Neural progenitor cell (in vitro differentiated cells): ENCODE results near the gene TMEM94. TPM values are rescaled to one million over a fixed set of nuclear protein-coding genes. Genes with fewer than 3 reads are reported as not detected.

Experiments
- DNase-seq: peaks from one replicate; pipeline ENCODE4 v3.0.0-alpha.2; 2016; ENCODE audit warnings: low spot score
- H2AFZ ChIP-seq: fragments of 200-600 bp; sonication (generic); replicated peaks from 2 replicates; pipeline ENCODE4 v1.6.1; 2016; ENCODE audit warnings: antibody characterized with exemption
- H3F3A ChIP-seq: fragments of 200-600 bp; sonication (generic); 2 replicates; pipeline ENCODE4 v1.6.1; 2016; ENCODE audit warnings: antibody characterized with exemption, low read depth
- H3K27ac ChIP-seq: fragments of 200-600 bp; sonication (generic); 2 replicates; pipeline ENCODE4 v1.5.1; 2016; ENCODE audit warnings: mild to moderate bottlenecking
- H3K27me3 ChIP-seq: fragments of 200-600 bp; sonication (generic); 2 replicates; pipeline ENCODE4 v1.6.1; 2016; ENCODE audit warnings: mild to moderate bottlenecking, moderate library complexity
- H3K36me3 ChIP-seq: fragments of 200-600 bp; sonication (generic); 2 replicates; pipeline ENCODE4 v1.5.1; 2016
- H3K4me1 ChIP-seq: fragments of 200-600 bp; sonication (generic); 2 replicates; pipeline ENCODE4 v1.6.1; 2016; ENCODE audit warnings: mixed run types
- H3K4me2 ChIP-seq: fragments of 200-600 bp; sonication (generic); 2 replicates; pipeline ENCODE4 v1.6.1; 2016
- H3K4me3 ChIP-seq: fragments of 200-600 bp; sonication (generic); 2 replicates; pipeline ENCODE4 v1.5.1; 2016
- H3K79me2 ChIP-seq: fragments of 200-600 bp; sonication (generic); 2 replicates; pipeline ENCODE4 v1.6.1; 2016; ENCODE audit warnings: low read depth
- H3K9ac ChIP-seq: fragments of 200-600 bp; sonication (generic); 2 replicates; pipeline ENCODE4 v1.6.1; 2016
- H3K9me3 ChIP-seq: fragments of 200-600 bp; sonication (generic); 2 replicates; pipeline ENCODE4 v1.5.1; 2016; ENCODE audit warnings: low read depth
- H4K20me1 ChIP-seq: fragments of 200-600 bp; sonication (generic); 2 replicates; pipeline ENCODE4 v1.6.1; 2016; ENCODE audit warnings: low read depth
- H3K27ac Mint-ChIP-seq: 3 replicates; pipeline ENCODE4 v1.8.0; 2021; ENCODE audit warnings: mixed read lengths
- H3K27me3 Mint-ChIP-seq: 2 replicates; pipeline ENCODE4 v1.8.0; 2022; ENCODE audit warnings: low read depth, mild to moderate bottlenecking, inconsistent platforms, moderate library complexity, mixed read lengths; ENCODE audit not compliant: insufficient read depth
- H3K36me3 Mint-ChIP-seq: 3 replicates; pipeline ENCODE4 v1.8.0; 2021; ENCODE audit warnings: mixed read lengths
- H3K4me1 Mint-ChIP-seq: 3 replicates; pipeline ENCODE4 v1.8.0; 2021; ENCODE audit warnings: mixed read lengths
- H3K4me3 Mint-ChIP-seq: 3 replicates; pipeline ENCODE4 v1.8.0; 2021; ENCODE audit warnings: mild to moderate bottlenecking, moderate library complexity, mixed read lengths
- H3K9me3 Mint-ChIP-seq: 3 replicates; pipeline ENCODE4 v1.8.0; 2020; ENCODE audit warnings: mixed read lengths
- EZH2 ChIP-seq: fragments of 200-600 bp; sonication (generic); IDR thresholded peaks from 2 replicates; pipeline ENCODE4 v1.6.1; 2017; ENCODE audit warnings: antibody characterized with exemption, mild to moderate bottlenecking, moderate library complexity
- EZH2phosphoT487 ChIP-seq: fragments of 200-600 bp; sonication (generic); IDR thresholded peaks from 2 replicates; pipeline ENCODE4 v1.6.1; 2017; ENCODE audit warnings: antibody characterized with exemption
- total RNA-seq: library from RNA; depleted of rRNA; stranded (reverse); fragments of >200 nt; gene quantifications from 2 replicates; pipeline ENCODE4 v1.2.3, GENCODE V29; 2015; ENCODE audit warnings: low replicate concordance
- TF ChIP-seq, protein P1 (sequence below): fragments of 200-600 bp; sonication (generic); IDR thresholded peaks from 2 replicates; pipeline ENCODE4 v1.5.1; 2017; ENCODE audit warnings: antibody characterized with exemption, mild to moderate bottlenecking

TMEM94 gene
- total RNA-seq, 1 donor from 2014 or later: 23.6 TPM

DNA sequence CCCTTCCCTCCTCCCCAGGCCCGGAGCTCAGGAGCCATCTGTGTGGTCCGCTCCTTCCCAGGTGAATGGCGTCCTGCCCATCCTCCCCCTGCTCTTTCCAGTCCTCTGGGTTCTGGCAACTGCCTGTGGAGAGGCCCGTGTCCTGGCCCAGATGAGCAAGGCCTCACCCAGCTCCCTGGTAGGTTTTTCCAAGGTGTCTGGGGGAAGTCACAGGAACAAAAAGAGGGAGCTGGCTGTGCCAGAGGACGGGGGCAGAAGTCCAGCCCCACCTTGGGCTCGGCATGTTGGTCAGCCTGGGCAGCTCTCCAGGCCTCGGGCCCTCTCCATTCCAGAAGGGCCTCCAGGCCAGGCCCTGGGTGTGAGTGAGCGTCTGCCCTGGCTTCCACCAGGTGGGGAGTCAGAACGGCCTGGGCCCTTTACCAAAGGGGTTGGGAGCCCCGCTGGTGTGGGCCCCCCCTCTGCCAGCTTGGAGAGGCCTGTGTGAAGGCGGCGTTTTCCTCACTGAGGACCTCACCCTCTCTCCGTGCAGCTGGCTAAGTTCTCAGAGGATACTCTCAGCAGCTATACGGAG lies 33.8 kb downstream of the TMEM94 start:
- Histone ChIP-seq H3F3A (no peaks in the 10 kb centered on the region), H3K4me3 (no peak overlapping the region), H2AFZ (no peak overlapping the region), H3K9ac (no peak overlapping the region), H3K4me2 (no peak overlapping the region), H4K20me1 (peaks cover 3% of the 10 kb centered on the region), H3K4me1 (no peaks in the 10 kb centered on the region), H3K27ac (no peak overlapping the region), H3K27me3 (no peaks in the 10 kb centered on the region), H3K79me2 (no peaks in the 10 kb centered on the region), H3K9me3 (no peaks in the 10 kb centered on the region), H3K36me3 (no peaks in the 10 kb centered on the region)
- H3K36me3 Mint-ChIP-seq: peaks cover 4% of the 10 kb centered on the region
- H3K4me3 Mint-ChIP-seq: no peak overlapping the region
- no peaks in the 10 kb centered on the region for H3K9me3 Mint-ChIP-seq
- H3K27me3 Mint-ChIP-seq: peaks cover 6% of the 10 kb centered on the region
- TF ChIP-seq, protein P1, sequence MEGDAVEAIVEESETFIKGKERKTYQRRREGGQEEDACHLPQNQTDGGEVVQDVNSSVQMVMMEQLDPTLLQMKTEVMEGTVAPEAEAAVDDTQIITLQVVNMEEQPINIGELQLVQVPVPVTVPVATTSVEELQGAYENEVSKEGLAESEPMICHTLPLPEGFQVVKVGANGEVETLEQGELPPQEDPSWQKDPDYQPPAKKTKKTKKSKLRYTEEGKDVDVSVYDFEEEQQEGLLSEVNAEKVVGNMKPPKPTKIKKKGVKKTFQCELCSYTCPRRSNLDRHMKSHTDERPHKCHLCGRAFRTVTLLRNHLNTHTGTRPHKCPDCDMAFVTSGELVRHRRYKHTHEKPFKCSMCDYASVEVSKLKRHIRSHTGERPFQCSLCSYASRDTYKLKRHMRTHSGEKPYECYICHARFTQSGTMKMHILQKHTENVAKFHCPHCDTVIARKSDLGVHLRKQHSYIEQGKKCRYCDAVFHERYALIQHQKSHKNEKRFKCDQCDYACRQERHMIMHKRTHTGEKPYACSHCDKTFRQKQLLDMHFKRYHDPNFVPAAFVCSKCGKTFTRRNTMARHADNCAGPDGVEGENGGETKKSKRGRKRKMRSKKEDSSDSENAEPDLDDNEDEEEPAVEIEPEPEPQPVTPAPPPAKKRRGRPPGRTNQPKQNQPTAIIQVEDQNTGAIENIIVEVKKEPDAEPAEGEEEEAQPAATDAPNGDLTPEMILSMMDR: no peak
- TF ChIP-seq EZH2phosphoT487 (no peak), EZH2 (no peak)
- peaks cover 5% of the 10 kb centered on the region for H3K4me1 Mint-ChIP-seq
- no peak for DNase-seq
- H3K27ac Mint-ChIP-seq: no peak overlapping the region

DNA sequence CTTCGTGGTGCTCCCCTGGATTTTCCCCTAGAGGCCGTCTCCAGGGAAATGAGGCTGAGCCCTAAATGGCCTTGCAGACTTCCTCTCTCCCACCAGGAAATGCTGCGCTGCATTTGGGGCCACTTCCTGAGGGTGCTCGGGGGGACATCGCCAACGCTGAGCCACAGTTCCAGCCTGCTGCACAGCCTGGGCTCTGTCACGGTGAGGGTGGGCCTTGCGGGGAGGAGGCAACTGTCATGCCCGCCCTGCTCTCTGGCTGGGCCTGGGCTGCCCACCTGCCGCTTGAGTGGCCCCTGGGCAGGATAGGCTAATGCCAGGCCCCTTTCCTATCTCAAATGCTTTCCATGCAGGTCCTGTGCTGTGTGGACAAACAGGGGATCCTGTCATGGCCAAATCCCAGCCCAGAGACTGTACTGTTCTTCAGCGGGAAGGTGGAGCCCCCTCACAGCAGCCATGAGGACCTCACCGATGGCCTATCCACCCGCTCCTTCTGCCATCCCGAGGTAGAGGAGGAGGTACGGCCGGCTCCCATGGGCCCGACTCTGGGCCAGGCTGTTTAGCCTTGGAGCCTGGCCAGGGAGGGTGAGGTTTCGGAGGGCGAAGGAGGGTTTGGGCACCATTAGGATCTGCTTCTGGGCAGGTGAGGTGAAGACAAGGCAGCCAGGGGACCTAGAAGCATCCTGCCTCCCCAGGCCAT lies 34.7 kb downstream of the TMEM94 start:
- H3K4me3 Mint-ChIP-seq: no peak overlapping the region
- no peaks in the 10 kb centered on the region for H3K79me2 ChIP-seq
- H3K9ac ChIP-seq: no peak overlapping the region
- H3K4me1 ChIP-seq: no peaks in the 10 kb centered on the region
- DNase-seq: no peak
- H3K4me1 Mint-ChIP-seq: peaks cover 5% of the 10 kb centered on the region
- TF ChIP-seq EZH2phosphoT487: no peak
- H3K36me3 Mint-ChIP-seq: peaks cover 4% of the 10 kb centered on the region
- H3K9me3 ChIP-seq: no peaks in the 10 kb centered on the region
- H3K36me3 ChIP-seq: no peaks in the 10 kb centered on the region
- no peak overlapping the region for H3K27ac ChIP-seq
- H3K27me3 Mint-ChIP-seq: peaks cover 6% of the 10 kb centered on the region
- no peaks in the 10 kb centered on the region for H3F3A ChIP-seq
- H3K4me2 ChIP-seq: no peak overlapping the region
- no peak overlapping the region for H3K4me3 ChIP-seq
- no peaks in the 10 kb centered on the region for H3K27me3 ChIP-seq
- peaks cover 3% of the 10 kb centered on the region for H4K20me1 ChIP-seq
- no peak overlapping the region for H3K27ac Mint-ChIP-seq
- H3K9me3 Mint-ChIP-seq: no peaks in the 10 kb centered on the region
- no peak overlapping the region for H2AFZ ChIP-seq

DNA sequence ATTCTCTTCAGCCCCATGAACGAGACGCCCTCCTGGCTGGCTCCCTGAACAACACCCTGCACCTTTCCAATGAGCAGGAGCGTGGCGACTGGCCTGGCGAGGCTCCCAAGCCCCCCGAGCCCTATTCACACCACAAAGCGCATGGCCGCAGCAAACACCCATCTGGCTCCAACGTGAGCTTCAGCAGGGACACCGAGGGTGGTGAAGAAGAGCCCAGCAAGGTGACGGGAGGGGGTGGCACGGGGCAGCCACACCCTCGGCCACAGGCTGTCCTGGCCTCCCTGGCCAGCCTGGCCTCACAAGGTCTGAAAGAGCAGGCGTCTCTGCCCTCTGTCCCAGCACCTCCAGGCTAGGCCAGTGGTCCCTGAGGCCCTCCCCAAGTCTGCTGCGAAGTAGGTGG lies 35.2 kb downstream of the TMEM94 start:
- Histone ChIP-seq H3K4me2 (no peak overlapping the region), H3K27ac (no peak overlapping the region), H3K9me3 (no peaks in the 10 kb centered on the region), H3F3A (no peaks in the 10 kb centered on the region), H4K20me1 (peaks cover 3% of the 10 kb centered on the region), H3K79me2 (no peaks in the 10 kb centered on the region), H2AFZ (no peak overlapping the region), H3K36me3 (no peaks in the 10 kb centered on the region), H3K27me3 (no peaks in the 10 kb centered on the region), H3K9ac (no peak overlapping the region), H3K4me1 (no peaks in the 10 kb centered on the region), H3K4me3 (no peak overlapping the region)
- DNase-seq: no peak
- H3K27me3 Mint-ChIP-seq: peaks cover 2% of the 10 kb centered on the region
- H3K36me3 Mint-ChIP-seq: peaks cover 2% of the 10 kb centered on the region
- H3K27ac Mint-ChIP-seq: no peak overlapping the region
- H3K9me3 Mint-ChIP-seq: no peaks in the 10 kb centered on the region
- H3K4me1 Mint-ChIP-seq: peaks cover 5% of the 10 kb centered on the region
- H3K4me3 Mint-ChIP-seq: no peak overlapping the region
- no peak for TF ChIP-seq EZH2
- TF ChIP-seq, protein P1: no peak
- TF ChIP-seq EZH2phosphoT487: no peak

DNA sequence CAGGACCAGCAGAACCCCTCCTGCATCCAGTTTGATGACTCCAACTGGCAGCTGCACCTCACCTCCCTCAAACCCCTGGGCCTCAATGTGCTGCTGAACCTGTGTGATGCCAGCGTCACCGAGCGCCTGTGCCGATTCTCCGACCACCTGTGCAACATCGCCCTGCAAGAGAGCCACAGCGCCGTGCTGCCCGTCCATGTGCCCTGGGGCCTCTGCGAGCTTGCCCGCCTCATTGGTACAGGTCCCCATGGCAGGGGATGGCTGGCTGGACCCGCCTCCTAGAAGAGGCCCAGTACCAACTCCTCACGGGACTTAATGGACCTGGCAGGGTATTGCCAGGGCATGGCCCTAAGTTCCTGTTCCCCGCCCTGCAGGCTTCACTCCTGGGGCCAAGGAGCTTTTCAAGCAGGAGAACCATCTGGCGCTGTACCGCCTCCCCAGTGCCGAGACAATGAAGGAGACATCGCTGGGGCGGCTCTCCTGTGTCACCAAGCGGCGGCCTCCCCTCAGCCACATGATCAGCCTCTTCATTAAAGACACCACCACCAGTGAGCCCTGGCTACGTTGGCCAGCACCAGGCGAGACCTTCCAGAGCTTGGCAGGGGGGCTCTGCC lies 36.2 kb downstream of the TMEM94 start:
- Histone ChIP-seq H4K20me1 (no peaks in the 10 kb centered on the region), H2AFZ (no peak overlapping the region), H3K9me3 (no peaks in the 10 kb centered on the region), H3K27me3 (no peaks in the 10 kb centered on the region), H3K4me3 (no peak overlapping the region), H3K79me2 (no peaks in the 10 kb centered on the region), H3F3A (no peaks in the 10 kb centered on the region), H3K27ac (no peak overlapping the region), H3K4me2 (no peak overlapping the region), H3K36me3 (no peaks in the 10 kb centered on the region), H3K9ac (no peak overlapping the region), H3K4me1 (no peaks in the 10 kb centered on the region)
- H3K4me1 Mint-ChIP-seq: no peaks in the 10 kb centered on the region
- H3K4me3 Mint-ChIP-seq: no peak overlapping the region
- no peak overlapping the region for H3K27ac Mint-ChIP-seq
- H3K36me3 Mint-ChIP-seq: peaks cover 5% of the 10 kb centered on the region
- no peaks in the 10 kb centered on the region for H3K27me3 Mint-ChIP-seq
- DNase-seq: no peak
- TF ChIP-seq EZH2phosphoT487 (no peak), EZH2 (no peak)
- TF ChIP-seq, protein P1: no peak
- no peaks in the 10 kb centered on the region for H3K9me3 Mint-ChIP-seq
